Epithelial cell of proximal tubule (primary cell): ENCODE data around the gene DCX. TPM values are rescaled to one million over a fixed set of nuclear protein-coding genes. Genes with fewer than 3 reads are reported as not detected.
"Not testable (repeated sequence)": the region's sequence is repeated elsewhere in the genome, so short reads cannot be mapped to it uniquely, and the experiment has no call there.

ENCODE experiments used
- DNase-seq: peaks from one replicate; pipeline ENCODE4 v3.0.0-alpha.2; 2011; ENCODE audit warnings: low read depth
- H3K4me3 ChIP-seq: 2 replicates; pipeline ENCODE4 v1.5.1; 2011; ENCODE audit warnings: low read depth, mild to moderate bottlenecking, low read length
- total RNA-seq: library from RNA; depleted of rRNA; stranded (reverse); fragments of >200 nt; gene quantifications from 2 replicates; pipeline ENCODE4 v1.2.3, GENCODE V29; 2015
- TF ChIP-seq, protein P1 (sequence below): conservative IDR thresholded peaks from 2 replicates; pipeline ENCODE4 v1.5.1; 2012; ENCODE audit warnings: low read depth, mild to moderate bottlenecking, low read length

Gene DCX
- total RNA-seq, 1 donor from 2014 or later: not detected

DNA sequence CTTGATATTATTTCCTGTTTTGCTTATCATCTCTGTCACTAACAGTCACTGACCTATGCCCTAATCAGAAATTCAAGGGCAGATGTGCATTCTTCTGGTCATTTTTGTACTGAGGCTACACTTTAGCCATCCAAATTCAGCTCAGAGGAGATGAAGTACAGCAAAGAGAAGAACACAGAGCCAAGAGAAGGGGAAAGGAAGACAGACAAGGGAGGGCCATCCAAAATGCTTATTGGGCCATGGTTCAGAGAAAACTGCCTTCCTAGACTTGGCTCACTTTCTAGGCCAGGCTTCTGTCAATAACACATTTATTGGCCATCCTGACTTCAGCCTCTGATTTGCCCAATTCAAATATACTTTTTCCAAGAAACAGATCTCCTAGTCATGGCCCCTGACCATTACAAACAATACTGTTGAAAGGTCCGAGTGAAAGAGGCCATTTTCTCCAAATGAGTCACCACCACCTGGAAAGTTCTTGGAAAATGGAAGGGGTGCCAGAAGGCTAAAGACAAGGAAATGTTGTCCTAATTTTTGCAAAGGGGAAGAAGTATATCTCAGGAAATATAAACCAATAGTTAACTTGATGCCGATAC lies 56.4 kb downstream of the DCX start:
- DNase-seq: no peak
- TF ChIP-seq, protein P1, sequence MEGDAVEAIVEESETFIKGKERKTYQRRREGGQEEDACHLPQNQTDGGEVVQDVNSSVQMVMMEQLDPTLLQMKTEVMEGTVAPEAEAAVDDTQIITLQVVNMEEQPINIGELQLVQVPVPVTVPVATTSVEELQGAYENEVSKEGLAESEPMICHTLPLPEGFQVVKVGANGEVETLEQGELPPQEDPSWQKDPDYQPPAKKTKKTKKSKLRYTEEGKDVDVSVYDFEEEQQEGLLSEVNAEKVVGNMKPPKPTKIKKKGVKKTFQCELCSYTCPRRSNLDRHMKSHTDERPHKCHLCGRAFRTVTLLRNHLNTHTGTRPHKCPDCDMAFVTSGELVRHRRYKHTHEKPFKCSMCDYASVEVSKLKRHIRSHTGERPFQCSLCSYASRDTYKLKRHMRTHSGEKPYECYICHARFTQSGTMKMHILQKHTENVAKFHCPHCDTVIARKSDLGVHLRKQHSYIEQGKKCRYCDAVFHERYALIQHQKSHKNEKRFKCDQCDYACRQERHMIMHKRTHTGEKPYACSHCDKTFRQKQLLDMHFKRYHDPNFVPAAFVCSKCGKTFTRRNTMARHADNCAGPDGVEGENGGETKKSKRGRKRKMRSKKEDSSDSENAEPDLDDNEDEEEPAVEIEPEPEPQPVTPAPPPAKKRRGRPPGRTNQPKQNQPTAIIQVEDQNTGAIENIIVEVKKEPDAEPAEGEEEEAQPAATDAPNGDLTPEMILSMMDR: no peak

DNA sequence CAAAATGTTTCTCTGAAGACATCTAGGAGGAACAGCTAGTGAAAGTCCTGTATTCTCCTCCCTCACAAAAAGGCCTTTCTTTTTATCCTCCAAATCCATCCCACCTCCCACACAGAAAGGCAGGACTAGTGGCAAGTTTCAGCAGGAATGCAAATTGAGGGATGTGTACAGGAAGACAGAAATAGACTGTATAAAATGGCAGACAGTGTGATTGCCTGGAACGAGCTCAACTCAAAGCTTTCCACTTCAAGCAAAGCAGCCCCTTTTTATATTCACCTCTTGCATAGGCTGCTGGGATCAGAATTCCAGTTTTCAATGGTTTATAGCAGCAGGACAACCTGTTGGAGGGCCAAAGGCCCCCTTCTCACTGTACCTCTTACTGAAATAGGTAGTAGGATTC lies 57.5 kb downstream of the DCX start:
- TF ChIP-seq, protein P1: no peak
- DNase-seq: no peak
- H3K4me3 ChIP-seq: no peak overlapping the region

More for the DNA sequence above, 56.4 kb downstream of the DCX start:
- no peak overlapping the region for H3K4me3 ChIP-seq

DNA sequence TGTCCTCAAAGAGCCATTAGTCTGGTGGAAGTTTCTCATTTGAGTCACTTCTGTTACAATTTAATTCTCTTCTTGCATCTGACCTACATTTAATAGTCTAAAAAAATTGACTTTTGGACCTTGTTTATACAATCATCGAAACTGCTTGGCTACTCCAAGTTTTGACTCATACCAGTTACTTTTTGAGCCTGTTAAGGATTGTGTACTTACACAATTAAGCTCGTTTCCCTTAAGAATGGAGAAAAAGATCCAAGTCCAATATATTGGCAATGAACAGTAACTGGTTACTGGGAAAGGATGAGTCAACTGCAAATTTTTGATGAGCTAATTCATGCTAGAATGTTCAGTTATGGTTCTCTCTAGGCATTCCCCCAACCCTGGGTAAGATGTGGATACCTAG lies 58.2 kb downstream of the DCX start:
- TF ChIP-seq, protein P1: no peak
- no peak overlapping the region for H3K4me3 ChIP-seq
- DNase-seq: peak; percentile 72

DNA sequence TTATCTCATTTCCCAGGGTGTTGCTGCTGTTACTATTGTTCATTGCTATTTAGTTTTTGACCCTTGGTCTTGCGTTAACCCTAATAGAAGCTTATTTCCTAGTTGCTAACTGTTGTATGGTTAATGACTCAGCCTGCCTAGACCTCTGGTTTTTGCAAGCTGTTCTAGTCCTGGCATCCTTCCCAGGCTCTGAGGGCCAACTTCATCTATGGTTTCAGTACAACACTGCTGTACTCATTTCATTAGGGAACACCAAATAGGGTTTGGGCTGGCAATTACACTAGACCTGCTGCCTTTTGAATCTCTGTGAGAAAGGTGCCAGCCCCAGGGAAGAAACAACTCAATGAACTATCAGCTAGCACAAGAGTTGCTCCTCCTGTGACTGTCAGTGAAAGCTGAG lies 59.6 kb downstream of the DCX start:
- H3K4me3 ChIP-seq: no peak overlapping the region
- DNase-seq: peak; percentile 83
- TF ChIP-seq, protein P1: no peak

DNA sequence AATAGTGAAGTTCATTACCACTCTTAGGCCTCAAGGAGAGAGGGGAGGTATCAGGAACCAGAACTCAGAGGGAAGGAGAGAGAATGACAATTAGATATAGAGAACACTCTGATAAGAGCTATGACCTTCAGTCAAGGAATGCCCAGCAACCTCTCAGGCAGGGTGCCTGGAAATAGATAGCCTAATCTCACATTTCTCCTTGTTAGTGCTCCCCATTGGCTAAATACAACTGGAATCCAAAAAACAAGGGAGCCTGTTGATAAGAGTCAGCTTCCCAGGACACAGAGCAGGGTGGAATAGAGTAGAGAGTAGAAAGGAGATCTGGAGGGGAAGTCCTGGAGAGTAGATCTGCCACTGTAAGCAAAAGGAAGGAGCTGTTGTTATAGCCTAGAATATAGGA lies 62.1 kb downstream of the DCX start:
- no peak overlapping the region for H3K4me3 ChIP-seq
- no peak for DNase-seq
- TF ChIP-seq, protein P1: no peak

DNA sequence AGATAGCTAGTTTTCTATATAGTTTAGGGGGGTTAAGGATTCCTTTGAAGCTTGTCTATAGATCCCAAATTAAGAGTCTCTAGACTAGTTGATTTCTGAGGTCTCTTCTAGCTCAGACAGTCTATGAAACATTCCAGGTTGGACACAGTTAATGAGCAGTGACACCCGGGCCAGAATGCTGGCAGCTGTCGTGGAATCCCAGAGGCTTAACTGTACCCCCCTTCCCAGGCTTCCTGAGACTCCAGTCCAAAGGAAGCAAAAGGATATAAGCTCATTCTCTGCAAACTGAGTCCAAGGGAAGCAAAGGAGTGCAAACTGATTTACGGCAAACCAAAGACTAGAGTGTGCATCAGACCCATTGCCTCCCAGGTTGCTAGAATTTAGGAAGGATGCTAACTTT lies 62.9 kb downstream of the DCX start:
- H3K4me3 ChIP-seq: no peak overlapping the region
- DNase-seq: no peak
- TF ChIP-seq, protein P1: no peak

DNA sequence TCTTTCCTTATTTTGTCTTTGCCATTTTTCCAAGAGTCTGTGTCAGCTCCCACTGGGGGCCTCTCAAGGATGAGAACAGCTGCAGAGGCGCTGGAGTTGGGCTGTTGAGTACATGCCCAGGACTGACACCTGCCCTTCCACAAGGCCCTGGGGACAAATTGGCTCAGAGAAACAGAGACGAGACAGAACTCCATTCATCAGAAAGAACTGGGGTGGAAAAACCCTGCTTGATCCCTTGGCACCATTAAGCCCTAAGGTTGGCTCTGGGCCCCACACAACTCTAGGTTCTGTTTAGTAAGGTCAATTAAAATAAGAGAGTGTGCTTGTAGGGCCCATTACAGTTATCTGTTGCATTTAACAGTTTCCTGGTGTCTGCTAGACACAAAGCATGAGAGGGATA lies 63.6 kb downstream of the DCX start:
- TF ChIP-seq, protein P1: no peak
- H3K4me3 ChIP-seq: no peak overlapping the region
- no peak for DNase-seq

DNA sequence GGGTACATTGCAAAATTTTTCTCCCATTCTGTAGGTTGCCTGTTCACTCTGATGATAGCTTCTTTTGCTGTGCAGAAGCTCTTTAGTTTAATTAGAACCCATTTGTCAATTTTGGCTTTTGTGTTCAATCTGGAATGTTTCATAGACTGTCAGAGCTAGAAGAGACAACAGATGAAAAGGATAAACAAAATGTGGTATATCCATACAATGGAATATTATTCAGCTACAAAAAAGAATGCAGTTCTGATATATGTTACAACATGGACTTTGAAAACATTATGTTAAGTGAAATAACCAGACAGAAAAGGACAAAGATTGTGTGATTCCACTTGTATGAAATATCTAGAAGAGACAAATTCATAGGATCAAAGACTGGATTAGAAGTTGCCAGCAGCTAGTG lies 65.8 kb downstream of the DCX start:
- DNase-seq, H3K4me3 ChIP-seq: not testable (repeated sequence)
